GM13977 (cell line): ENCODE data around the gene BICRA.

Experiments
- DNase-seq: peaks from one replicate; pipeline ENCODE4 v3.0.0; 2012; ENCODE audit warnings: low spot score
- in situ Hi-C: fragments of 300-500 bp; cut with MboI; formaldehyde crosslinking; loops from one replicate; pipeline ENCODE4 v1.12.0; 2022; ENCODE audit warnings: low sequenced_read_pairs, low pct_unique_long_range_greater_than_20kb, mixed read lengths, inconsistent platforms; ENCODE audit not compliant: unreplicated experiment
- TF ChIP-seq, protein P1 (sequence below): IDR thresholded peaks from 2 replicates; pipeline ENCODE4 v1.5.1; 2012; ENCODE audit warnings: mild to moderate bottlenecking, control low read depth; ENCODE audit not compliant: insufficient read depth; ENCODE audit errors: extremely low read depth, missing control alignments

Gene BICRA

DNA sequence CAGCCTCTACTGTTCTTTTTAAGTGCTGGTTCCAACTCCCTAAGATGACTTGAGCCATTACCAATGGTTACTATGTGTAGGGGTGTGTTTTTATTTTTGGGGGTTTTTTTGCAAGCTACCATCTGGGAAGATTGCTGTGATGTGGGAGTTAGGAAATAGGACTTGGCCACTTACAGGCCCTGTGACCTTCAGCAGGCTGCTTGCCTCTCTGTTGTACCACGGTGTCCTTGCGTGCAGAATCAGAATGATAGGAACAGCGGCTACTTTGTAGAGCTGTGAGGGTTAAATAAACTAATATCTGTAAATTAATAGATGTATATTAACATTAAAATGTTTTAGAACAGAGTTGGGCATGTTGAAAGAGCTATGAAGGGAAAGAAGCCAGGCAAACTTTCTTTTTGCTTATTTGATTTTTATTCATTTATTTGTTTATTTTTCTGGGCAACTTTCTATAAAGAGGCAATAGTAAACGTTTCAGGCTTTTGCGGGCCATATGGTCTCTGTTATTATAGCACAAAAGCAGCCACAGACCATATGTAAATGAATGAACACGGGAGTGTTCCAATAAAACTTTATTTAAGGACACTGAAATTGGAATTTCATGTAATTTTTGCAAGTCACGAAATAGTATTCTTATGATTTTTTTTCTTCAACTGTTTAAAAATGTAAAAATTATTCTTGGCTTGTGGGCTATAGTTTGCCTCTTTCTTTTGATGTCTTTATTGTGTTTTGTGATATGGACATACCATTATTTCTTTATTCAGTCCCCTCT lies 77.9 kb downstream of the BICRA start:
- no peak for DNase-seq
- in situ Hi-C loops = loop anchor here (25.0 kb wide), 1 partner anchor 400 kb away; no protein-coding TSS in a partner anchor
- TF ChIP-seq, protein P1, sequence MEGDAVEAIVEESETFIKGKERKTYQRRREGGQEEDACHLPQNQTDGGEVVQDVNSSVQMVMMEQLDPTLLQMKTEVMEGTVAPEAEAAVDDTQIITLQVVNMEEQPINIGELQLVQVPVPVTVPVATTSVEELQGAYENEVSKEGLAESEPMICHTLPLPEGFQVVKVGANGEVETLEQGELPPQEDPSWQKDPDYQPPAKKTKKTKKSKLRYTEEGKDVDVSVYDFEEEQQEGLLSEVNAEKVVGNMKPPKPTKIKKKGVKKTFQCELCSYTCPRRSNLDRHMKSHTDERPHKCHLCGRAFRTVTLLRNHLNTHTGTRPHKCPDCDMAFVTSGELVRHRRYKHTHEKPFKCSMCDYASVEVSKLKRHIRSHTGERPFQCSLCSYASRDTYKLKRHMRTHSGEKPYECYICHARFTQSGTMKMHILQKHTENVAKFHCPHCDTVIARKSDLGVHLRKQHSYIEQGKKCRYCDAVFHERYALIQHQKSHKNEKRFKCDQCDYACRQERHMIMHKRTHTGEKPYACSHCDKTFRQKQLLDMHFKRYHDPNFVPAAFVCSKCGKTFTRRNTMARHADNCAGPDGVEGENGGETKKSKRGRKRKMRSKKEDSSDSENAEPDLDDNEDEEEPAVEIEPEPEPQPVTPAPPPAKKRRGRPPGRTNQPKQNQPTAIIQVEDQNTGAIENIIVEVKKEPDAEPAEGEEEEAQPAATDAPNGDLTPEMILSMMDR = no peak

DNA sequence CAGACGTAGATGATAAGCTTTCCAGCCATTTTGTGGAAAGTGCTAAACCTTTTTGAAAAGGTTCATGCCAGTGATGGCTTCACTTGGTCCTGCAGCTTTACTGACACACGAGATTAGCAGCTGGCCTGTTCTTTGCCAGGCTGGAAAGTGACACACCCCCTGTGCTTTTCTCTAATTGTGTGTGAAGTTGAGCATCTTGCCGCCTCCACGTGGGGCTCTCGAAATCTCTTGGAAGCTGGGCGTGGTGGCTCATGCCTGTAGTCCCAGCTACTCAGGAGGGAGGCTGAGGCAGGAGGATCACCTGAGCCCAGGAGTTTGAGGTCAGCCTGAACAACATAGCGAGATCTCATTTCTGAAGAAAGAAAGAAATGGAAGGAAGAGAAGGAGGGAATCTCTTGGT lies 79.0 kb downstream of the BICRA start:
- DNase-seq = no peak
- TF ChIP-seq, protein P1 = no peak
- in situ Hi-C loops = loop anchor here (25.0 kb wide), 1 partner anchor 401 kb away; no protein-coding TSS in a partner anchor

DNA sequence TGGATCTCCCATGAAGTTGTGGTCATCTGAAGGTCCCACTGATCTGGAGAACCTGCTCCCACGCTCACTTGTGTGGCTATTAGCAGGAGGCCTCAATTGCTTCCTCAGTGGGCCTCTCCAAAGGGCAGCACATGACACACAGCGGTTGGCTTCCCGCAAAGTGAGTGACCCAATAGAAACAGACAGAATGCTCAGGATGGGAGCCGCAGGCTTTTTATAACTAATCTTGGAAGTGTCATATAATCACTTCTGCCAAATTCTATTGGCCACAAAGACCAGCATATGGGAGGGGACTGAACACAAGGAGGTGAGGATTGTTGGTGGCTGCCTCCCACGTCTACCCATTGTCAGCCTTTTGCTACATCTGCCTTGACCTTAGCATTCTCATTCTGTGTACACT lies 82.2 kb downstream of the BICRA start:
- TF ChIP-seq, protein P1 = no peak
- DNase-seq = no peak
- in situ Hi-C loops = loop anchor here (25.0 kb wide), 1 partner anchor 404 kb away; no protein-coding TSS in a partner anchor

DNA sequence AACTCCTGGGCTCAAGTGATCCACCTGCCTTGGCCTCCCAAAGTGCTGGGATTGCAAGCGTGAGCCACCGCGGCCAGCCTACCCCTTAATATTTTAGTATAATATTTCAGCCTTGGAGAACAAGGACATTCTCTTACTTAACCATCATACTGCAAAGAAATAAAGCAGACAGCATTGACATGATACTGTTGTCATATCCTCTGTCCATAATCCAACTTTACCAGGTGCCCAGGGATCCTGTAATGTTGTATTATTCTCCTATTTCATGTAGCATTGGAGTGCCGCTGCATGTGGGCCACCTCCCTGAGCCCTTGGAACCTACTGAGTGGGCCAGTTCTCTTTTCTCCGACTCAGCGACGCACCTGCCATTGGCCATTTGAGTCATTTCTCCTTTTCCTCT lies 82.8 kb downstream of the BICRA start:
- TF ChIP-seq, protein P1 = no peak
- in situ Hi-C loops = loop anchor here (25.0 kb wide), 1 partner anchor 404 kb away; no protein-coding TSS in a partner anchor
- DNase-seq = no peak

DNA sequence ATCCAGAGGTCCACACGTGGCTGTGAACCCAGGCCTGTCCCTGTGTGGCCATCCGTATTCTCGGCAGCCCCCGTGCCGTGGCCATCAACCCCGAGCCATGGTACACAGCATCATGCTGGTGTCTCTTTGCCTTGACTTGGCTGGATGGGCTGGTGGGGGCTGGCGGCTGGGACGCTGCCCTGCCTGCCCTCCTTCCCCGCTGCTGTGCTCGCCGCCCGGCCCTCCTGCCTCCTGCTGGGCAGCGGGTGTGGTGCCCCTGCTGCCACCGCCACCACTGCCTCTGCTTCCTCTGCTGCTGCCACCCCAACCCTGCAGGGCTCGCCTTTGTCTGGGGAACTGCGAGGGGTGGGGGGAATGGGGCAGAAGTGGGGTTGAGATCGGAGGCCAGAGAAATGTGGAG lies 84.6 kb downstream of the BICRA start:
- in situ Hi-C loops = loop anchor here (25.0 kb wide), 1 partner anchor 406 kb away; no protein-coding TSS in a partner anchor
- TF ChIP-seq, protein P1 = no peak
- DNase-seq = no peak

DNA sequence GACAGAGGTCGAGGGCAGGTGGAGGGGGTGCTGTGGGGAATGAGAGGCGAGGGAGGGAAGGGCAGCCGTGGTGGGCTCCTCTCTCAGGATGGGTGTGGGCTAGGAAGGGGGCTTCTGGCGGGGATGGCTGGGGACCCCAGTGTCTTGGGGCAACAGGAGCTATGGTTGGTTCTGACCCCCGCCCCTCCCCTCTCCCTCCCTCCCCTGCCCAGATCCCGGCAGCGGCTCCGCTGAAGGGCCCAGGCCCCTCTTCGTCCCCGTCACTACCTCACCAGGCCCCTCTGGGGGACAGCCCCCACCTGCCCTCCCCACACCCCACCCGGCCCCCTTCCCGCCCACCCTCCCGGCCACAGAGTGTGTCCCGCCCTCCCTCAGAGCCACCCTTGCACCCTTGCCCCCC lies 85.0 kb downstream of the BICRA start:
- in situ Hi-C loops = loop anchor here (25.0 kb wide), 1 partner anchor 407 kb away; no protein-coding TSS in a partner anchor
- DNase-seq = no peak
- TF ChIP-seq, protein P1 = no peak
